GM12878 (cell line): Measurements from ENCODE around the gene GNG13.

Source experiments
- BCL11A ChIP-seq: IDR thresholded peaks from 2 replicates; pipeline ENCODE4 v1.6.1; 2011; ENCODE audit warnings: low read depth, low read length
- CREB1 ChIP-seq: IDR thresholded peaks from 2 replicates; pipeline ENCODE4 v1.6.1; 2012; ENCODE audit warnings: low read depth, mild to moderate bottlenecking, inconsistent platforms
- CTCF ChIP-seq, 3 experiments: IDR thresholded peaks in 2 of 3; conservative IDR thresholded peaks in 1 of 3; 2 replicates each; pipeline ENCODE4 v1.5.1; 2011; ENCODE audit warnings: low read depth in 3 of 3, low read length in 3 of 3, mild to moderate bottlenecking in 3 of 3, control low read depth in 2 of 3, moderate library complexity in 2 of 3, inconsistent platforms in 1 of 3, mixed read lengths in 1 of 3; ENCODE audit not compliant: control insufficient read depth in 2 of 3, insufficient read depth in 1 of 3; ENCODE audit errors: extremely low read depth in 1 of 3
- JUNB ChIP-seq: IDR thresholded peaks from 2 replicates; pipeline ENCODE4 v1.6.1; 2016; ENCODE audit warnings: antibody characterized with exemption, mild to moderate bottlenecking
- POLR2A ChIP-seq: IDR thresholded peaks from 2 replicates; pipeline ENCODE4 v1.6.1; 2011; ENCODE audit warnings: low read depth, mild to moderate bottlenecking, low read length
- RB1 ChIP-seq: fragments of 450-650 bp; formaldehyde crosslinking; IDR thresholded peaks from 2 replicates; pipeline ENCODE4 v1.6.1; 2017; ENCODE audit warnings: mild to moderate bottlenecking, borderline replicate concordance

- TF ChIP-seq BCL11A = no peak
- no peak for TF ChIP-seq CTCF (IDR thresholded peaks at IDR 0.05 in 2 of 3, conservative IDR thresholded peaks at IDR 0.05 in 1 of 3; ENCODE audit: control insufficient read depth in 2 of 3, extremely low read depth in 1 of 3, insufficient read depth in 1 of 3, low read depth in 3 of 3, low read length in 3 of 3)
- TF ChIP-seq CREB1 = no peak
- no peak for TF ChIP-seq RB1
- TF ChIP-seq JUNB = no peak
- TF ChIP-seq POLR2A = no peak
Measured at GRCh38 chr16:749010-749409, 51.5 kb downstream of the GNG13 start.
